Body of pancreas (tissue), 4 donors: ENCODE measurements around the gene SOBP. TPM values are rescaled to one million over a fixed set of nuclear protein-coding genes. Genes with fewer than 3 reads are reported as not detected.
A peak's percentile ranks its signal among the peaks of the same experiment; 100 is the strongest.

Source experiments
- ATAC-seq: fragments of 150-250 bp; one replicate; pipeline ENCODE4 v1.9.1; 2016
- DNase-seq, 4 donors: peaks; one replicate each; pipeline ENCODE4 v3.0.0-alpha.2; 2019
- H3K27ac ChIP-seq, 4 donors: fragments of 200-600 bp; sonication (generic); 1 replicate in 3 of 4; 2 replicates in 1 of 4; pipeline versions ENCODE4 v1.5.1 to v1.6.1; 2016 to 2019; ENCODE audit warnings: mild to moderate bottlenecking in 1 of 4, mixed read lengths in 1 of 4, moderate library complexity in 1 of 4
- H3K27me3 ChIP-seq, 2 donors: fragments of 200-600 bp; sonication (generic); one replicate each; pipeline ENCODE4 v1.6.0; 2016; ENCODE audit warnings: mild to moderate bottlenecking in 1 of 2
- H3K36me3 ChIP-seq, 2 donors: fragments of 200-600 bp; sonication (generic); replicated peaks in 1 of 2; 2 replicates each; pipeline ENCODE4 v1.5.1; 2016; ENCODE audit warnings: low read depth in 2 of 2; ENCODE audit not compliant: insufficient read depth in 1 of 2
- H3K4me1 ChIP-seq: fragments of 200-600 bp; sonication (generic); one replicate; pipeline ENCODE4 v1.6.0; 2016
- H3K4me3 ChIP-seq, 2 donors: fragments of 200-600 bp; sonication (generic); 1 replicate in 1 of 2; 2 replicates in 1 of 2; pipeline ENCODE4 v1.5.1; 2016 to 2019
- H3K9me3 ChIP-seq, 3 donors: fragments of 200-600 bp; sonication (generic); 1 replicate in 2 of 3; 2 replicates in 1 of 3; pipeline ENCODE4 v1.5.1; 2016
- POLR2A ChIP-seq, 3 donors: fragments of 450-650 bp; IDR thresholded peaks; one replicate each; pipeline ENCODE4 v1.6.1; 2016; ENCODE audit warnings: antibody characterized with exemption in 3 of 3, mild to moderate bottlenecking in 2 of 3
- WGBS, 2 donors: methylation state at CpG; one replicate each; pipeline ENCODE4 v1.1.5; 2017; 5-methylcytosine and 5-hydroxymethylcytosine counted together
- intact Hi-C: fragments of 100-400 bp; cut with DNase I; formaldehyde crosslinking; loops from one replicate; pipeline ENCODE4 v1.15.1; 2023
- total RNA-seq, 2 donors: library from RNA; depleted of rRNA; stranded (reverse); fragments of >200 nt; gene quantifications; one replicate each; pipeline ENCODE4 v1.1.0, GENCODE V29; 2016
- TF ChIP-seq, protein P1 (sequence below), 7 experiments: fragments of 450-650 bp in 4 of 7; fragments of 200-600 bp in 3 of 7; sonication (generic) in 3 of 7; IDR thresholded peaks; one replicate each; pipeline ENCODE4 v1.5.1; 2016 to 2019; ENCODE audit warnings: antibody characterized with exemption in 7 of 7

SOBP gene
- total RNA-seq, 2 donors from 2014 or later = 0.66 to 3.1 TPM

DNA sequence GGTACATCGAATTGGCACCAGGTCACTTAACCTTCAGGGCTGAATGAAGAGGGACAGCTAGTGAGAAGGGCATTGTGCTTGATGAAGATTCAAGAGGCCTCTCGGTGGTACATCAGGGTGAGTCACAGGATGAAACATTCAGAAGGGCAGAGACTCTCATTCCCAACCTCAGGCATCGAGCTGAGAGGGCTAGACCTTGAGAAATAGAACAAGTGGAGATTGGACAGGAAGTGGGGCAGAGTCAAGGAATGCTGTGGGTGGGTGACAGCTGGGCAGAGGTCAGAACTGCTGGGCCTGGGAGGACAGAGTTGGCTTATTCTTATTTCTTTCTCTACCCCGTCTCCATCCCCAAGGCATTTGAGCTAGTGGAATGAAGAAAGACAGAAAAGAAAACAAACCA lies 208.2 kb downstream of the SOBP start:
- ATAC-seq = peak; percentile 45

DNA sequence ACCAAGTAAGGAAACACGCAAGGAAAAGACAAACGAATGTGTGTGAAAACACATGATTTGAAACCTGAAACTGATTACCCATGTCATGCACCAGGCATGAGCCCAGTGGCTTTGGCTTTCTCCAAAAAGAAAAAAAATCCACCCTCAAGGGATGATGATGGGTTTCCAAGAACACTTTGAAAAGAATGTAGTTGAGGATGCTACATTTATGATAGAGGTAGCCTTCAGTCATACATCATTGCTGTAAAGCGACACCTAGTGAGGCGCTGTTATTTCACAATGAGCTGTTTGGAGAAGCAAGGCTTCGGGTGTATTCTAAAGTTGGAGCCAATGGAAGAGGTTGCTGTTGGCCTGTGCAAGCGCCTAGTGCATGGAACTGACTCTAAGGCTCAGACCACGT lies 209.3 kb downstream of the SOBP start:
- 76 to 83% methylated on average over 7 of the region's 7 CpGs for WGBS, 2 donors
- Histone ChIP-seq H3K27ac (no peak overlapping the region), H3K4me3 (no peak overlapping the region), H3K36me3 (no peaks in the 10 kb centered on the region), H3K9me3 (no peaks in the 10 kb centered on the region), H3K4me1 (no peaks in the 10 kb centered on the region), H3K27me3 (no peaks in the 10 kb centered on the region)
- TF ChIP-seq, protein P1, sequence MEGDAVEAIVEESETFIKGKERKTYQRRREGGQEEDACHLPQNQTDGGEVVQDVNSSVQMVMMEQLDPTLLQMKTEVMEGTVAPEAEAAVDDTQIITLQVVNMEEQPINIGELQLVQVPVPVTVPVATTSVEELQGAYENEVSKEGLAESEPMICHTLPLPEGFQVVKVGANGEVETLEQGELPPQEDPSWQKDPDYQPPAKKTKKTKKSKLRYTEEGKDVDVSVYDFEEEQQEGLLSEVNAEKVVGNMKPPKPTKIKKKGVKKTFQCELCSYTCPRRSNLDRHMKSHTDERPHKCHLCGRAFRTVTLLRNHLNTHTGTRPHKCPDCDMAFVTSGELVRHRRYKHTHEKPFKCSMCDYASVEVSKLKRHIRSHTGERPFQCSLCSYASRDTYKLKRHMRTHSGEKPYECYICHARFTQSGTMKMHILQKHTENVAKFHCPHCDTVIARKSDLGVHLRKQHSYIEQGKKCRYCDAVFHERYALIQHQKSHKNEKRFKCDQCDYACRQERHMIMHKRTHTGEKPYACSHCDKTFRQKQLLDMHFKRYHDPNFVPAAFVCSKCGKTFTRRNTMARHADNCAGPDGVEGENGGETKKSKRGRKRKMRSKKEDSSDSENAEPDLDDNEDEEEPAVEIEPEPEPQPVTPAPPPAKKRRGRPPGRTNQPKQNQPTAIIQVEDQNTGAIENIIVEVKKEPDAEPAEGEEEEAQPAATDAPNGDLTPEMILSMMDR (IDR thresholded peaks at IDR 0.05) = no peak
- no peak for TF ChIP-seq POLR2A (IDR thresholded peaks at IDR 0.05)
- no peak for ATAC-seq
- DNase-seq = no peak
- intact Hi-C loops = no loop called here

More for the DNA sequence above, 208.2 kb downstream of the SOBP start:
- intact Hi-C loops = no loop called here
- no peaks in the 10 kb centered on the region for H3K36me3 ChIP-seq
- no peaks in the 10 kb centered on the region for H3K27me3 ChIP-seq
- 71 to 78% methylated on average over 4 of the region's 4 CpGs for WGBS, 2 donors
- H3K4me3 ChIP-seq = no peak overlapping the region
- no peak overlapping the region for H3K27ac ChIP-seq
- no peak for DNase-seq
- TF ChIP-seq, protein P1 (IDR thresholded peaks at IDR 0.05) = no peak
- TF ChIP-seq POLR2A (IDR thresholded peaks at IDR 0.05) = no peak
- H3K4me1 ChIP-seq = no peaks in the 10 kb centered on the region
- no peaks in the 10 kb centered on the region for H3K9me3 ChIP-seq

GRCh38 chr6:107699697-107700325 lies 209.9 kb downstream of the SOBP start:
- Histone ChIP-seq H3K4me1 (no peaks in the 10 kb centered on the region), H3K4me3 (no peak overlapping the region), H3K36me3 (no peaks in the 10 kb centered on the region), H3K27ac (no peak overlapping the region), H3K9me3 (no peaks in the 10 kb centered on the region), H3K27me3 (no peaks in the 10 kb centered on the region)
- intact Hi-C loops = loop anchor here (10.0 kb wide), 1 partner anchor 145 kb away; no protein-coding TSS in a partner anchor
- 76 to 77% methylated on average over 12 to 14 of the region's 14 CpGs for WGBS, 2 donors
- TF ChIP-seq, protein P1 (IDR thresholded peaks at IDR 0.05) = no peak
- TF ChIP-seq POLR2A (IDR thresholded peaks at IDR 0.05) = no peak
- ATAC-seq (no peak), DNase-seq (no peak)

- 67 to 83% methylated on average over 5 of the region's 5 CpGs for WGBS, 2 donors
- Histone ChIP-seq H3K27me3 (no peaks in the 10 kb centered on the region), H3K27ac (no peak overlapping the region), H3K36me3 (no peaks in the 10 kb centered on the region), H3K9me3 (no peaks in the 10 kb centered on the region), H3K4me3 (no peak overlapping the region), H3K4me1 (no peaks in the 10 kb centered on the region)
- intact Hi-C loops = loop anchor here (10.0 kb wide), 1 partner anchor 141 kb away; no protein-coding TSS in a partner anchor
- ATAC-seq = no peak
- DNase-seq = no peak
- TF ChIP-seq, protein P1 (IDR thresholded peaks at IDR 0.05) = no peak
- TF ChIP-seq POLR2A (IDR thresholded peaks at IDR 0.05) = no peak
Measured at GRCh38 chr6:107703606-107704005, 213.7 kb downstream of the SOBP start.
